Measurements from ENCODE around the gene SSUH2. TPM values are rescaled to one million over a fixed set of nuclear protein-coding genes. Genes with fewer than 3 reads are reported as not detected.
"Not testable (repeated sequence)": the region's sequence is repeated elsewhere in the genome, so short reads cannot be mapped to it uniquely, and the experiment has no call there.

SSUH2 gene
- total and polyA plus RNA-seq, 2 donors from 2014 or later, result 0.44 to 0.88 TPM

- no peak for FAIRE-seq
- H3K27ac ChIP-seq (ENCODE audit: low read depth in 2 of 2, low read length in 2 of 2), result no peak overlapping the region
- intact Hi-C loops (cut with DNase I), result no loop called here
These were observed 63.2 kb downstream of the SSUH2 start for GRCh38 chr3:8581373-8581772.

GRCh38 chr3:8580434-8580833 is 64.2 kb downstream of the SSUH2 start:
- H3K9ac ChIP-seq (ENCODE audit: low read length in 3 of 3); H3K9me3 ChIP-seq (ENCODE audit: control insufficient read depth in 2 of 3, insufficient read depth in 1 of 3, low read length in 3 of 3); H3K27ac ChIP-seq (ENCODE audit: low read depth in 2 of 2, low read length in 2 of 2); H3K27me3 ChIP-seq (ENCODE audit: control insufficient read depth, insufficient read depth, low read length); H3K4me1 ChIP-seq (ENCODE audit: control insufficient read depth in 2 of 3, insufficient read depth in 2 of 3, low read depth in 1 of 3, low read length in 3 of 3); H3K36me3 ChIP-seq (ENCODE audit: control insufficient read depth in 2 of 3, insufficient read depth in 3 of 3, low read length in 3 of 3); H3K4me3 ChIP-seq (ENCODE audit: low read length in 3 of 3); intact Hi-C loops (cut with DNase I); FAIRE-seq; DNase-seq: not testable (repeated sequence)

More at GRCh38 chr3:8581373-8581772, 63.2 kb downstream of the SSUH2 start:
- Histone ChIP-seq H3K27me3 (ENCODE audit: control insufficient read depth, insufficient read depth, low read length) (no peaks in the 10 kb centered on the region), H3K36me3 (ENCODE audit: control insufficient read depth in 2 of 3, insufficient read depth in 3 of 3, low read length in 3 of 3) (no peaks in the 10 kb centered on the region), H3K9me3 (ENCODE audit: control insufficient read depth in 2 of 3, insufficient read depth in 1 of 3, low read length in 3 of 3) (no peaks in the 10 kb centered on the region), H3K4me3 (ENCODE audit: low read length in 3 of 3) (no peak overlapping the region), H3K4me1 (ENCODE audit: control insufficient read depth in 2 of 3, insufficient read depth in 2 of 3, low read depth in 1 of 3, low read length in 3 of 3) (no peaks in the 10 kb centered on the region), H3K9ac (ENCODE audit: low read length in 3 of 3) (no peak overlapping the region)
- no peak for TF ChIP-seq CTCF (IDR thresholded peaks at IDR 0.05; ENCODE audit: borderline replicate concordance, extremely low read depth, insufficient read depth)
- no peak for DNase-seq

- no peak for TF ChIP-seq CTCF (IDR thresholded peaks at IDR 0.05; ENCODE audit: borderline replicate concordance, extremely low read depth, insufficient read depth)
- no peaks in the 10 kb centered on the region for H3K27me3 ChIP-seq (ENCODE audit: control insufficient read depth, insufficient read depth, low read length)
- DNase-seq (no peak), FAIRE-seq (no peak)
- H3K9me3 ChIP-seq (ENCODE audit: control insufficient read depth in 2 of 3, insufficient read depth in 1 of 3, low read length in 3 of 3), result no peaks in the 10 kb centered on the region
- no peak overlapping the region for H3K4me3 ChIP-seq (ENCODE audit: low read length in 3 of 3)
- intact Hi-C loops (cut with DNase I), result no loop called here
- H3K9ac ChIP-seq (ENCODE audit: low read length in 3 of 3), result no peak overlapping the region
- H3K36me3 ChIP-seq (ENCODE audit: control insufficient read depth in 2 of 3, insufficient read depth in 3 of 3, low read length in 3 of 3), result no peaks in the 10 kb centered on the region
- no peaks in the 10 kb centered on the region for H3K4me1 ChIP-seq (ENCODE audit: control insufficient read depth in 2 of 3, insufficient read depth in 2 of 3, low read depth in 1 of 3, low read length in 3 of 3)
- no peak overlapping the region for H3K27ac ChIP-seq (ENCODE audit: low read depth in 2 of 2, low read length in 2 of 2)
These were observed 64.7 kb downstream of the SSUH2 start for GRCh38 chr3:8579943-8580342.

- H3K27me3 ChIP-seq (ENCODE audit: control insufficient read depth, insufficient read depth, low read length), result no peaks in the 10 kb centered on the region
- FAIRE-seq, result no peak
- DNase-seq, result no peak
- H3K36me3 ChIP-seq (ENCODE audit: control insufficient read depth in 2 of 3, insufficient read depth in 3 of 3, low read length in 3 of 3), result no peaks in the 10 kb centered on the region
- intact Hi-C loops (cut with DNase I), result no loop called here
- H3K4me3 ChIP-seq (ENCODE audit: low read length in 3 of 3), result no peak overlapping the region
- no peak for TF ChIP-seq CTCF (IDR thresholded peaks at IDR 0.05; ENCODE audit: borderline replicate concordance, extremely low read depth, insufficient read depth)
- no peaks in the 10 kb centered on the region for H3K4me1 ChIP-seq (ENCODE audit: control insufficient read depth in 2 of 3, insufficient read depth in 2 of 3, low read depth in 1 of 3, low read length in 3 of 3)
- H3K9me3 ChIP-seq (ENCODE audit: control insufficient read depth in 2 of 3, insufficient read depth in 1 of 3, low read length in 3 of 3), result no peaks in the 10 kb centered on the region
- no peak overlapping the region for H3K27ac ChIP-seq (ENCODE audit: low read depth in 2 of 2, low read length in 2 of 2)
- no peak overlapping the region for H3K9ac ChIP-seq (ENCODE audit: low read length in 3 of 3)
These were observed 65.5 kb downstream of the SSUH2 start for GRCh38 chr3:8579096-8579495.
